GM19372 (cell line): ENCODE results near the gene COA7.

Experiments used
- ATAC-seq: cut with Tn5 transposase; IDR thresholded peaks from one replicate; pipeline ENCODE4 v1.9.1; 2021; ENCODE audit warnings: mild to moderate bottlenecking, low read depth, moderate library complexity; ENCODE audit not compliant: unreplicated experiment

COA7 gene

DNA sequence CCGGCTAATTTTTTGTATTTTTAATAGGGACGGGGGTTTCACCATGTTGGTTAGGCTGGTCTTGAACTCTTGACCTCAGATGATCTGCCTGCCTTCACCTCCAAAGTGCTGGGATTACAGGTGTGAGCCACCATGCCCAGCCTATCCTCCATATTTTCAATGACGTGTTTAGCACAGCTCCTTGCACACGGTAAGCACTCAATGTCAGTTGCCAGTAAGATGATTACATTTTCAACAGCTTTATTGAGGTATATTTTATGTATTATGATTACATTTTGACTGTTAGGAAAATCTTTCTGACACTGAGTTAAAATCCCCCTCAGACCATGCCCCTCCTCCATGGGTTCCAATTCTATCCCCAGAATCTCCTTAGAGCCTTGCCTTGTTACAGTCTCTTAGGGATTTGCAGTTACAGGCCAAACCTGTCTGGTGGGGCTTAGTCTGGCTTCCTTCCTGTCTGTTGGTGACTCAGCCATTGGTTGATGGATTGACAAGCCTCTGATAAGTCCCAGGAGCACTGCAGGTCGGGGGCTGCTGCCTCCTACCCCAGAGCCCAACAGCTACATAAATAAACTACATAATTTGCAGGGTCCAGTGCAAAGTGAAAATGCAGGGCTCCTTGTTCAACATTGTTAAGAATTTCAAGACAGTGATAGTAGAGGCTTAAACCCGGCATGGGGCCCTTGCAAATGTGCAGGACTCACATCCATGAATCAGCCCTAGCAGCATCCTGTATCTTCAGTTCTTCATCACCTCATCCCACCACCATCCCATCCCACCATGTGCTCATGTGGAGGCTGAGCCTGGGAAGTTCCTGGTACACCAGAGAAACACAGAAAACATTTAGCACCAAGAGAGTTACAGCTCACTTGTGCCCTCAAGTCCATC, 23.4 kb downstream of the COA7 start:
- no peak for ATAC-seq

DNA sequence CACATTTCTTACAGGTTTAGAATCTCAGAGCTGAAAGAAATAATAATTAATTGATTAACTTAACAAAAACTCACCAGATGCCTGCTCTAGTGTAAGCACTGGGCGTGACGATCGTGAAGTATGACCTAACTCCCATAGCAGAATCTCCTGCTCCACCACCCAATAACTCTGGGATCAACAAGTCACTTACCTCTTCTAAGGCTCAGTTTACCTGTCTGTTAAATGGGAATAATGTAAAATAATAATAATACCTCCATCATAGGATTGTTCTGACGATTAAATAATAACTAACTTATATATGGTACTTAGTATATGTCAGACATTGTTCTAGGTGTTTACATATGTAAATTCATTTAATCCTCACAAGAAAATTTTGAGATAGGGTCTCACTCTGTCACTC, 24.6 kb downstream of the COA7 start:
- no peak for ATAC-seq

DNA sequence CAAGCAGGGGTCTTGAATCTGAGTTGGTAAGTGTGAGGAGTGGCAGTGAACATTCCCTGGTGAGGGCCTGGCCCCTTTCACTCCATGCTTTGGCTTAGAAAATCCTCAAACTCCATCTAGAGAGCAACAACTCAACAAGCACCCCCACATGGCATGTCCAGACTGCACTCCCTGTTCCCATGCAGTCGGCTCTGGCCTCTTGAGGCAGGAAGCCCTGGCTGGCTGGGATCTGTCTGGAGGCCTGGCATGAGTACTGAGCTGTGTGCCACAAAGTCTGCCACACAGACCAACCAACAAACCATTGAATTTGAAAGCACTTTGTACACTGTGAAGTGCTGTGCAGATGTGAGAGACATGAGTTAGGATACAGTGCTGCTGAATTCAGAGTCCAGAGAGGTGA, 25.2 kb downstream of the COA7 start:
- no peak for ATAC-seq

DNA sequence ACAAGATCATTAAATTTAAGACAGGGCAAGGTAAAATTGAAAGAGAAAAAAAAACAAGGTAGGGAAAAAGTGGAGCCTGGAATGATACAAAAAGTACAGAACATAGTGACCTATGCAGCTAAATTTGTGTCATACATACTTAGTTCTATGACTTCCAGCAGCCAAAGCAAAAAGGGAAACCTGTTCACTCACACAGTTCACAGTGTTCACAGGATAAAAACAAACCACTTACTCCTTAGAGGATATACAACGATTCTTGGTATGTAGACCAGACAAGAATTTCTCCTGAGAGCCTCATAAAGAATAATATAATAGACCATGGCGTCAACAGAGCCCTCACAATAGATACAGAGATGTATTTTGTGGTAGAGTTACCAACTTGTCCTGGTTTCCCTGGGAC, 27.5 kb downstream of the COA7 start:
- ATAC-seq: no peak

DNA sequence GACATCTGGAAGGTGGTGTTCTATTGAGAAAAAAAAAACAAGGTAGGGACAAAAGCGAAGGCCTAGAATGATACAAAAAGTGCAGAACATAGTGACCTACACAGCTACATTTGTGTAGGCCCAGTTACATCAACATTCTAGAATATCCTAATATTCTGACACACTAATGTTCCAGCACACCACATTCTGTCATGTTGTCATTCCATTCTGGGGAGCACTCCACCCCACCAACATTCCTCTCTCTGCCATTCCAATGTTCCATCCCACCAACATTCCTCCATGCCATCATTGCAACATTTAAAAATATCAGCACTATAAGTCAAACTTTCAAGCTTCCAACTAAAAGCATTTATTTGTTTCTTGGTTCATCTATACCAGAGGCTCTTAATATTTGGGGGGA, 28.5 kb downstream of the COA7 start:
- no peak for ATAC-seq

DNA sequence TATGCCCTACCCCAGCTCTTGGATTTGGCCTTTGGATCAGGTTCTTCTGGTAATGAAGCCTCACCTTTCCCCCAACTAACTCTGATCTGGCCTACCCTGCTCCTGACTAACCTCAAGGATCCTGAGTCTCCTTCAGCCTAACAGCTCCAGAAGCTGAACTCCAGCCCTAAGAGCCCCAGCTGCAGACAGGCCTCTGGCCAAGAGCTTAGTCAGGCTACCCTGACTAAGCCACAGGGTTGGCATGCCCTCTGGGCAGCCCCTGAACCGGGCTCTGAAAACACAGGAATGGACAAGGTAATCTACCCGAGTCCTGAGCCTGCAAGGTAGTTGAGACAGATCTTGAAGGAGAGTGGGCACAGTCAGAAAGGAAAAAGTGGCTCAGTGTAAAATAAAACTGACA, 29.4 kb downstream of the COA7 start:
- ATAC-seq: no peak

DNA sequence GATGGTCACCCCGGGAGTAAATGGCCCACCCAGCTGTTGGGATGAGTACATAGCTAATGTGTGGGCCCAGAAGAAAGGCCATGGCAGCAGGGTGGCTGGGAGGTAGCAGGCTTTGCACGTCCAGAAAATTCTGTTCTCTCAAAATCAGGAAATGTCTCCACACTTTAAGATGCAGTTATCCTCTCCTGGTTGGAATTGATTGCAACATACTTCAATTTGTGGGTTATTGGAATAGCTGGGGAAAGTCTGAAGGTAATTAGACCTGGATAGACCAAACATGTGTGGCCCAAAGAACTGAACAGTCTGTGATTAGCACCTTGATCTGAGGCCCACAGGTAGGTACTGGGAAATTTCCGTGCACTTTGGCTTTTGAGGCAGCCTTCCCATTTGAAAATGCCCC, 30.2 kb downstream of the COA7 start:
- ATAC-seq: no peak

DNA sequence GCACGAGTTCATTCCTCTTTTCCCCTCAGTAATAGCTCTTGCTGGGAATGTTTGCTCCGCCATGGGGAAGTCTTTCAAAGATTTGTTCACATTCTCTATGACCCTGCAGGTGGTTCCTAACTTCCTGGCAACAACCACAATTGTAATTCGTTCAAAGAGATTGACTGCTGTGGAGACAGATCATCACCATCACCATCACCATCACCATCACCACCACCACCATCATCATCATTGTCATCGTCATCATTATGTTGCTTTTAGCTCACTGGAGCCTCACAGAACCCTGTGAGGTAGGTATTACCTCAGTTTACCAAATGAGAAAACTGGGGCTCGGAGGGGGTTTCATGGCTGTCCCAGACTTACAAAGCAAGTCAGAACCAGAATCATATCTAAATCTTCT, 30.9 kb downstream of the COA7 start:
- ATAC-seq: no peak

DNA sequence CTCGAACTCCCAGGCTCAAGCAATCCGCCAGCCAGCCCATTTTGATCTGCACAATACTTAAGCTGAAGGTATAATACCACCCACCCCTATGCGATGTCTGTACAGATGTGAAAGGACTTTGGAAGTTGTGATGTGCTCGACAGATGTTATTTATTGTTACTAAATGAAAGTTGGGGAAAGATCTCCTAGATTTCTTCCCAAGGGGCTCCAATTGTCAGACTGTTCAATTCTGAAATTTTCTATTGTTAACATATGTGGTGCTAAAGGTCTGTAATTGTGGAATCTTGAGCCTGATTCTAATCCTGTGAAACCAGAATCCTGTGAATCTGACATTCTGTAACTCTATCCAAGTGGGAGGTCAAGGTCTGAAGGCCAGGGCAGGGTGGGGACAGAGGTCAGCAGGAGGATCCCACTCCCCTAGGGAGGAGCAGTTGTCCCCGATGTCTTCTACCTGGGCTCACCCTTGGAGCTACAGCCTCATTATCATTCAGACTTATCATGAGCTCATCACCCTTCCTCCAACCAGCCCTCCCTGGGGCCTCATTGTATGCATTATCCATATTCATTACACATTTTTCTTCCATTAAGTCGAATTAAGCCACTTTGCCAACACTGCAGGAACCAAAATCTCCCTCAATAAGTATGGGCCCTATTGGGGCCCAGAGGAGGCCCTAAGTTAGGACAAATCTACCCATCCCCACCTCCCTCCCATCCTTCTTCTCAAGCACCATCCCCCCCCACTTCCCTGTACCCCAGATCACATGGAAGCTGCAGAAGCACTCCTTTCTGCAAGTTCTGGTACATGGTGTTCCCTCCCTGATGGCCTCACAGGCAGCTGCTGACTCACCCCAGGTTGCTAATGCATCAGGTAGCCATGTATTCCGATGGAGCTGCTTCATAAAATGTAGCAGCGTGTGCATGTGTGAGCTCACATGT, 32.9 kb downstream of the COA7 start:
- no peak for ATAC-seq

DNA sequence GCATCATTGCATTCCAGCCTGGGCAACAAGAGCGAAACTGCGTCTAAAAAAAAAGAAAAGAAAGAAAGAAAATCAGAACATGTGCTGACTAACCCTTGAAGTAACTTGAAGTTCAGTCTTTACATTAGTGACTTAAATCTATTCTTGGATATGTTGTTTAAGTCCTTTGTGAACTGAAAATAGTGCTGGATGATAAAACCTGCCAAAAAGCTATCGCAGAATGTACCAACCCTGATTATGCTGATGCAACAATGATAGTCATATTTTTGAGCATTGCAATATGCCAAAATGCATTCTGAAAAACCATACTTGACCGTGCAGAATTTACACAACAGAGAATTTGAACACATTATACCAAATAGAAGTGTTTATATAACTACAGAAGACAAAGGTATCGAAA, 34.4 kb downstream of the COA7 start:
- ATAC-seq: no peak

DNA sequence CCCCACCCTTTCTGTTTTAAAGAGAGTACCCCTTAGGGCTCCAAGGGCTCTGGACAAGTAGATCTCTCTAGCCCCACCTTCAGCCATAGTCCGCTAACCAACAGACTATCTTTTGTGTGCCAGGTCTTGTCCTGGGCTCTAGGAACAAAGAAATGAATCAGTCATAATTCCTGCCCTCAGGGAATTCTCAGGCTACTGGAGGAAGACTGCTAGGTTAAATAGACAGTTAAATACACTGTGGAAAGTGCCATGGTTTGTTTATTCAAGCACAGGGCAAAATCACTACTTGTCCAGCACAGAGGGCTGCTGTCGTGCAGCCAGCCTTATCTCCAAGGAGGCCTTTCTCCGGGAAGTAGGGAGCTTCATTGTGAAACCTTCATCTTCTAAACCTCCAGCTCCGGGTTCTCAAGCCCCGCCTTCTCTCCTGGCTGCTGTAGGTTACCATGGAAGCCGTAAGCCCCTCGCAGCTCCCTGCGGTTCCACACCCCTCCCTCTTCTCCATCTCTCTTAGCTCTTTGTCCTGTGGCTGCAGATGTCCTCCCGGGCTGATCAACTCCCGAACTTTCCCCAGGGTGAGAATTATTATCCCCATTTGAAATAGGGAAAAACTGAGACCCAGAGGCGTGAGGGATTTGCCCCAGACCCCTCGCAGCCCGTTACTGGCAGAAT, 35.4 kb downstream of the COA7 start:
- ATAC-seq: no peak

DNA sequence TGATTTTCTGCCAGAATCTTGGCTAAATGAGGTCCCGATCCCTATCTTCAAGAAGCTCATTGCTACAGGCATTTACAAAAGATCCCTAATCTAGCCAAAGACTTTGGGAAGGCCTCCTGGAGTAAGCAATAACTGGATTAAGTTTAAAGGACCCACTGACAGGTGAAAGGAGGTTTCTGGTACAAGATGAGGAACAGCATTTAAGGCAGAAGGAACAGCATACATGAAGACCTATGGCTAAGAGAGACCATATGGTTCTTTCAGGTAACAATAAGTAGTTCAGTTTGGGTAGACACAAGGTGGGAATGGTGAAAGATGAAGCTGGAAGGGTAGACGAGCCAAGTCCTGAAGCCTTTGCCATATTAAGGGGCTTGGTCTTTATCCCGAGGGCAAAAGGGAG, 37.3 kb downstream of the COA7 start:
- ATAC-seq: no peak

DNA sequence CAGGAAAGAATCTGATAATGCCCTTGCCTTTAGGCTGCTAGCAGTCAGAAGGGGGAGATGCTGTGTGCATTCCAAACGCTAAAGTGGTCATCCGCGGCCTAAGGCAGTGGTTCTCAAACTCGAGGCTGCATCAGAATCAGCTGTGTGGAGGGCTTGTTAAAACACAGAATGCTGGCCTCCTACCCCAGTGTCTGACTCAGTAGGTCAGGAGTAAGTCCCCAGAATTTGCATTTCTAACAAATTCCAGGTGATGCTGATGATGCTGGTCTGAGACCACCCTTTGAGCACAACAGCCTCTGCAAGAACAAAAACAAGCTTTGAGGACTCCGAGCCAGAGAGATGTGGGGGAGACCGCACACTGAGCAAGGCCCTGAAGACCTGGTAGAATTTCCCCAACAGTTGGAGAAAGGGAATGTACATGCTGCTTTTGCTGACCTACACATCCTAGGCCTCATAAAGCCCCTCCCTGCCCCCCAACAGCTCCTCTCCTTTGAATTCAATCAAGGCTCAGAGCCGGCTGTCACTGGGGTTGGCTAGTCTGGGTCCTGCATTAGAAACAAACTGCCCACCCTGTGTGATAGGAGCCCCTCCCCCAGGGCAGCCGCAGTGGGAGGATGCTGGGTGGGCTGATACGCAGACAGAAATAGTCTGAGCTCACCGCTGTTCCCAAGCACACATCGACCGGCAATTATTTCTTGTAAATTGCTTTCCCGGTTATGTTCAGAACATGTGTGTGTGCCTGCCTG, 38.1 kb downstream of the COA7 start:
- ATAC-seq: no peak

DNA sequence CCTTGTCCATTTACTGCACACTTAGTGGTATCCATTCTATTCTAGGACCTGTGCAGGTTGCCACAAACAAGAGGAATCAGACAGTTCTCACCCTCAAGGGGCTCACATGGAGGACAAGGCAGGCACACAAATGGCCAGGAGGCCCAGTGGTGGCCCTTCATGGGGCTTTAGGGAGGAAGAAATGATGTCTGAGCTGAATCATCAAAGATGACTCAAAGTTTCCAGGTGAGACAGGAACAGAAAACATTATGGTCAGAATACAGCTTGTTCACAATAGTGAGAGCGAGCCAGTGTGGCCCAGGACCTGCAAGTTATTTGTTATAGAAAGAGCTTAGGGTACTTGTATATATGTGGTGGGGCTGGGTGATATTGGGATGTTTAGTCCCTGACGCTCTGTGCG, 38.8 kb downstream of the COA7 start:
- ATAC-seq: peak; percentile 75

DNA sequence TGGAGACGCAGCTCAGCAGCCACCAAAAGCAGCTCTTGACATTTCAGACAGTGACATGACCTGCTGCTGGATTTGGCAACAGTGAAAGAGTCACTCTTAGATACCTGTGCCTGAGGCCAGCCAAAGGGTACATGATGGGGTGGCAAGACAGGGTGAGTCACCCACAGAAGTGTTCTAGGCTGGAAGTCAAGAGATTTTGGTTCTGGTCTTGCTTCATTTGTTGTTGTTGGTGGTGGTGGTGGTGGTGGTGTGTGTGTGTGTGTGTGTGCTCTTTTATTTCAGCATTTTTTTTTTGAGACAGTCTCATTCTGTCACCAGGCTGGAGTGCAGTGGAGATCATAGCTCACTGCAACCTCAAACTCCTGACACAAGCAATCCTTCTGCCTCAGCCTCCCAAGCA, 39.4 kb downstream of the COA7 start:
- no peak for ATAC-seq

DNA sequence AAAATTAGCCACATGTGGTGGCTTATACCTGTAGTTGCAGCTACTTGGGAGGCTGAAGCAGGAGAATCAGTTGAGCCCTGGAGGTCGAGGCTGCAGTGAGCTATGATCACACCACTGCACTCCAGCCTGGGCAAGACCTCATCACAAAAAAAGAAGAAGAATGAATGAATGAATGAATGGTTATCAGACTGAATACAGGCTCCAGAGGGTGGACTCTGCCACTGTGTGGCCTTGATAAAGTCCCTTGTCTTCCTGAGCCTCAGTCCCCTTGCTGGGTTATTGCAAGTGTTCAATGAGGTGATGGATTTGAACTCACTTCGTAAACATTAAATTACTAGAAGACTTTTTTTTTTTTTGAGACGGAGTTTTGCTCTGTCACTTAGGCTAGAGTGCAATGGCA, 40.4 kb downstream of the COA7 start:
- no peak for ATAC-seq

DNA sequence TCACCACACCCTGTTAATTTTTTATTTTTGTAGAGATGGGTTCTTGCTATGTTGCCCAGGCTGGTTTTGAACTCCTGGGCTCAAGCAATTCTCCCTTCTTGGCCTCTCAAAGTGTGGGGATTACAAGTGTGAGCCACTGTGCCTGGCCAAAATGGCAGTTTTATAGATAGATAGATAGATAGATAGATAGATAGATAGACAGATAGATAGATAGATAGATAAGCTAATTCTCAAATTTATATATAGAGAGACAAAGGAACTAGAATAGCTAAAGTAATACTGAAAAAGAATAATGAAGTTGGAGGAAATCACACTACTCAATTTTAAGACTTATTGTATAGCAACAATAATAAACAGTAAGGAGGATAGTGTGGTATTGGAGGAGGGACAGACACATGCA, 44.1 kb downstream of the COA7 start:
- no peak for ATAC-seq

DNA sequence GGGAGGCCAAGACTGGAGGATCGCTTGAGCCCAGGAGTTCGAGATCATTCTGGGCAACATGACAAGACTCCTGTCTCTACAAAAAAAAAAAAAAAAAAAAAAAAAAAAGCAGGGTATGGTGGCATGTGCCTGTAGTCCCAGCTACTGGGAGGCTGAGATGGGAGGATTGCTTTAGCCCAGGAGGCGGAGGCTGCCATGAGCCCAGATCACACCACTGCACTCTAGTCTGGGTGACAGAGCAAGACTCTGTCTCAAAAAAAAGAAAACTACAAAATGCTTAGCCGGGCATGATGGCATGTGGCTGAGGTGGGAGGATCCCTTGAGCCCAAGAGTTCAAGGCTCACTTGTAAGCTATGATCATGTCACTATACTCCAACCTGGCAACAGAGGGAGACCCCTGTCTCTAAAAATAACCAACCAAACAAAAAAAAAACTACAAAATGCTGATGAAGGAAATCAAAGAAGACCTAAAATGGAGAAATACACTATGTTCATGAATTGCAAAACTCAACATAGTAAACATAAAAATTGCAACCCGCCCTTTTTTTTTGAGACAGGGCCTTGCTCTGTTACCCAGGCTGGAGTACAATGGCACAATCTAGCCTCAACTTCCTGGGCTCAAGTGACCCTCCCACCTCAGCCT, 44.8 kb downstream of the COA7 start:
- ATAC-seq: no peak

DNA sequence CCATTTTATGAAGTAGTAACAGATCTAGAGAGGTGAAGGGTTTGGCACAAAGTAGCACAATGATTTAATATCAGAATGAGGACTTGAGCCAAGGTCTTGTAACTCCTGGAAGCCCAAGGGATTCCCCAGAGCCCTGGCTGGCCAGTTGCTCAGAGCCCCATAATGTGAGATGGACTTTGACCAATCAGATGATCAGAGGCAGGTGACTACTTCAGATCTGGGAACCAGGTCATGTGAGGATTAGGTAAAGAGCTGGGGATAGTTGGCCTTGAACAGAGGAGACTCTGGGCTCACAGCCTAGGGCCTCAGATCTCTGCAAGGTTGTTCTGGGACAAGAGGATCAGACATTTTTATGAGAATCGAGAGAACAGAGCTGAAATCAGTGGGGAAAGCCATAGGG, 46.2 kb downstream of the COA7 start:
- ATAC-seq: no peak

DNA sequence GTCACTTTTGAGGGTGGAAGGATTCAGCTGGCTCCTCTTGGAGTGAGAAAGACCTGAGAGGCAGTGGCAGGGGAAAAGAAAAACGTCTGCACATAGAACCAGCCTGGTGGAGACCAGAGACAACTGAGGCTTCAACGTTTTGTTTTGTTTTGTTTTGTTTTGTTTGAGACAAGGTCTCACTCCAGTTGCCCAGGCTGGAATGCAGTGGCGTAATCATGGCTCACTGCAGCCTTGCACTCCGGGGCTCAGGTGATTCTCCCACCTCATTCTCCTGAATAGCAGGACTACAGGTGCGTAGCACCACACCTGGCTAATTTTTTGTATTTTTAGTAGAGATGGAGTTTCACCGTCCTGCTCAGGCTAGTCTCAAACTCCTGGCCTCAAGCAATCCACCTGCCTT, 52.9 kb downstream of the COA7 start:
- no peak for ATAC-seq
